ENCODE results near the gene H6PD. TPM values are rescaled to one million over a fixed set of nuclear protein-coding genes. Genes with fewer than 3 reads are reported as not detected.

Gene H6PD
- total and polyA plus RNA-seq, 8 donors, result 3.2 to 54.3 (median 22.7) TPM

GRCh38 chr1:9302745-9303524, 68.4 kb downstream of the H6PD start:
- Histone ChIP-seq H3K27me3 (no peaks in the 10 kb centered on the region), H3K27ac (peak overlapping the region; percentile 47 to 83 (median 66)), H3K9me3 (no peaks in the 10 kb centered on the region), H3K4me1 (peaks cover 38 to 95% (median 50%) of the 10 kb centered on the region in 4 donors), H3K4me3 (no peak overlapping the region), H3K36me3 (peaks cover 0 to 11% (median 2%) of the 10 kb centered on the region in 4 donors)
- no peak for TF ChIP-seq EP300 (IDR thresholded peaks at IDR 0.05)
- peak in 2 of 3 donors; percentile 11 to 80 for TF ChIP-seq POLR2AphosphoS5 (IDR thresholded peaks at IDR 0.05)
- WGBS, 5 donors, result 47 to 61% (median 52%) methylated on average over 9 of the region's 9 CpGs
- intact Hi-C loops (cut with DNase I; ENCODE audit: low total_unique reads), result no loop called here
- peak in 1 of 2 donors; percentile 53 for DNase-seq

- H3K9me3 ChIP-seq, result no peaks in the 10 kb centered on the region
- H3K27me3 ChIP-seq, result no peaks in the 10 kb centered on the region
- H3K4me3 ChIP-seq, result no peak overlapping the region
- TF ChIP-seq POLR2AphosphoS5 (IDR thresholded peaks at IDR 0.05) (no peak), POLR2A (IDR thresholded peaks at IDR 0.05) (no peak), EP300 (IDR thresholded peaks at IDR 0.05) (no peak)
- H3K4me1 ChIP-seq, result peaks cover 41 to 89% (median 54%) of the 10 kb centered on the region in 4 donors
- WGBS, 5 donors, result 87 to 98% (median 96%) methylated on average over 6 of the region's 6 CpGs
- peaks cover 0 to 11% (median 2%) of the 10 kb centered on the region in 4 donors for H3K36me3 ChIP-seq
- DNase-seq, result no peak
- peak overlapping the region in 3 of 5 donors; percentile 66 to 83 (median 77) for H3K27ac ChIP-seq
- intact Hi-C loops (cut with DNase I; ENCODE audit: low total_unique reads), result no loop called here
Measured at GRCh38 chr1:9303916-9304315, 69.3 kb downstream of the H6PD start.

- Histone ChIP-seq H3K36me3 (peaks cover 0 to 11% (median 2%) of the 10 kb centered on the region in 4 donors), H3K9me3 (no peaks in the 10 kb centered on the region), H3K4me3 (no peak overlapping the region), H3K4me1 (peaks cover 34 to 76% (median 52%) of the 10 kb centered on the region in 4 donors), H3K27me3 (no peaks in the 10 kb centered on the region), H3K27ac (no peak overlapping the region)
- 88 to 94% (median 93%) methylated on average over 12 to 14 of the region's 14 CpGs for WGBS, 5 donors
- intact Hi-C loops (cut with DNase I; ENCODE audit: low total_unique reads), result no loop called here
- DNase-seq, result no peak
- TF ChIP-seq EP300 (IDR thresholded peaks at IDR 0.05), result no peak
- TF ChIP-seq CTCF (IDR thresholded peaks at IDR 0.05), result no peak
- TF ChIP-seq POLR2A (IDR thresholded peaks at IDR 0.05), result no peak
- no peak for TF ChIP-seq POLR2AphosphoS5 (IDR thresholded peaks at IDR 0.05)
Measured at GRCh38 chr1:9305216-9305615, 70.6 kb downstream of the H6PD start.

- peaks cover 0 to 10% (median 2%) of the 10 kb centered on the region in 4 donors for H3K36me3 ChIP-seq
- peaks cover 26 to 69% (median 48%) of the 10 kb centered on the region in 4 donors for H3K4me1 ChIP-seq
- no peak overlapping the region for H3K4me3 ChIP-seq
- H3K9me3 ChIP-seq, result no peaks in the 10 kb centered on the region
- intact Hi-C loops (cut with DNase I; ENCODE audit: low total_unique reads), result no loop called here
- TF ChIP-seq POLR2AphosphoS5 (IDR thresholded peaks at IDR 0.05), result no peak
- no peak for TF ChIP-seq POLR2A (IDR thresholded peaks at IDR 0.05)
- TF ChIP-seq EP300 (IDR thresholded peaks at IDR 0.05), result no peak
- no peak for TF ChIP-seq CTCF (IDR thresholded peaks at IDR 0.05)
- no peak overlapping the region for H3K27ac ChIP-seq
- no peak for DNase-seq
- 82 to 92% (median 88%) methylated on average over 14 of the region's 14 CpGs for WGBS, 5 donors
- no peaks in the 10 kb centered on the region for H3K27me3 ChIP-seq
Measured at GRCh38 chr1:9306006-9306405, 71.4 kb downstream of the H6PD start.

- peaks cover 15 to 67% (median 39%) of the 10 kb centered on the region in 4 donors for H3K4me1 ChIP-seq
- no peak for DNase-seq
- WGBS, 5 donors, result 88 to 94% (median 91%) methylated on average over 10 of the region's 10 CpGs
Measured at GRCh38 chr1:9307303-9307702, 72.7 kb downstream of the H6PD start.

More at GRCh38 chr1:9307303-9307702, 72.7 kb downstream of the H6PD start:
- H3K9me3 ChIP-seq, result no peaks in the 10 kb centered on the region
- no peaks in the 10 kb centered on the region for H3K27me3 ChIP-seq
- H3K36me3 ChIP-seq, result no peaks in the 10 kb centered on the region
- intact Hi-C loops (cut with DNase I; ENCODE audit: low total_unique reads), result no loop called here
- no peak for TF ChIP-seq CTCF (IDR thresholded peaks at IDR 0.05)
- no peak for TF ChIP-seq EP300 (IDR thresholded peaks at IDR 0.05)
- no peak for TF ChIP-seq POLR2A (IDR thresholded peaks at IDR 0.05)
- TF ChIP-seq POLR2AphosphoS5 (IDR thresholded peaks at IDR 0.05), result no peak
- H3K4me3 ChIP-seq, result no peak overlapping the region
- no peak overlapping the region for H3K27ac ChIP-seq

All from stomach (tissue), 9 donors.